T47D (cell line): ENCODE data around the gene PIANP.

Experiments used
- DNase-seq, 2 experiments: peaks; one replicate each; pipeline versions ENCODE4 v3.0.0 to v3.0.0-alpha.2; 2011 to 2012; ENCODE audit warnings: low read depth in 1 of 2, low spot score in 1 of 2
- JUND ChIP-seq: IDR thresholded peaks from 2 replicates; pipeline ENCODE4 v1.6.1; 2012; ENCODE audit warnings: low read depth
- in situ Hi-C: cut with HindIII; loops from 2 replicates; pipeline ENCODE4 v1.10.0; 2016; ENCODE audit warnings: low sequenced_read_pairs, low pct_unique_long_range_greater_than_20kb

Gene PIANP

GRCh38 chr12:6698352-6699046 lies 2.1 kb downstream of the PIANP start:
- DNase-seq = no peak
- TF ChIP-seq JUND = no peak
- in situ Hi-C loops = no loop called here

DNA sequence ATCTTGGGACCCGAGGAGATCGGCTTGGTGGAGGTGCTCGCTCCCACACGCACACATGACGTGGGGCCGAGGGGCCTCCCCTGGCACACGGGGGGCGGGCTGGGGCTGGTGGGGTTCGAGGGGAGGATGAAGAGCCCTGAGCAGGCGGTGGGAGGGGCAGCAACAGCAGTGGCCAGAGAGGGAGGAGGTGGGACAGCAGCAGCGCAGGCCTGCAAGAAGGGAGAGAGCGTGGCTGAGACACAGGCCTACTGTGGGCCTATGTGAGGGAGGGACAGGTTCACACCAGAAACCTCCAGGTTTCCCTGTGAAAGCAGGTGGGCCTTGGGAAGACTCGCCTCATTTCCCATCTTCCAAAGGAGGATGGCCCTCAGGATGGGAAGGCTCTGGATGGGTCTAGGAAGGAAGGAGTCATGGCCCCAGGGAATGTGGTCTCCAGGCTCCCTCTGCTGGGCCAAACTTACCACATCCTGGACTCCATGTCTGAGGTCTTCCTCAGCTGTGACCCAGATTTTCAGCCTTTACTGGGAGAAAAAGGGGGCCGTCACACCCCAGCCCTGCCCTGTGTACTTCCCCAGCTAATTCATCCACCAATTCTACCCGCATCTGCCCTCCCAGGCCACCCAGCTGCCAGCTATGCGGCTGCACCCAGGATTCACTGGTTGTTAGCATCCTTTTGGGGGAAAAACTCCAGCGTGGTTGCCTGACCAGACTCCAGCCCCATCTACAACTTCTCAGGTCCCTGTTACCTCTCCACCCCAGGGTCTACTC lies 2.8 kb downstream of the PIANP start:
- peak in 1 of 2 experiments; percentile 45 for DNase-seq
- no peak for TF ChIP-seq JUND
- in situ Hi-C loops = no loop called here

DNA sequence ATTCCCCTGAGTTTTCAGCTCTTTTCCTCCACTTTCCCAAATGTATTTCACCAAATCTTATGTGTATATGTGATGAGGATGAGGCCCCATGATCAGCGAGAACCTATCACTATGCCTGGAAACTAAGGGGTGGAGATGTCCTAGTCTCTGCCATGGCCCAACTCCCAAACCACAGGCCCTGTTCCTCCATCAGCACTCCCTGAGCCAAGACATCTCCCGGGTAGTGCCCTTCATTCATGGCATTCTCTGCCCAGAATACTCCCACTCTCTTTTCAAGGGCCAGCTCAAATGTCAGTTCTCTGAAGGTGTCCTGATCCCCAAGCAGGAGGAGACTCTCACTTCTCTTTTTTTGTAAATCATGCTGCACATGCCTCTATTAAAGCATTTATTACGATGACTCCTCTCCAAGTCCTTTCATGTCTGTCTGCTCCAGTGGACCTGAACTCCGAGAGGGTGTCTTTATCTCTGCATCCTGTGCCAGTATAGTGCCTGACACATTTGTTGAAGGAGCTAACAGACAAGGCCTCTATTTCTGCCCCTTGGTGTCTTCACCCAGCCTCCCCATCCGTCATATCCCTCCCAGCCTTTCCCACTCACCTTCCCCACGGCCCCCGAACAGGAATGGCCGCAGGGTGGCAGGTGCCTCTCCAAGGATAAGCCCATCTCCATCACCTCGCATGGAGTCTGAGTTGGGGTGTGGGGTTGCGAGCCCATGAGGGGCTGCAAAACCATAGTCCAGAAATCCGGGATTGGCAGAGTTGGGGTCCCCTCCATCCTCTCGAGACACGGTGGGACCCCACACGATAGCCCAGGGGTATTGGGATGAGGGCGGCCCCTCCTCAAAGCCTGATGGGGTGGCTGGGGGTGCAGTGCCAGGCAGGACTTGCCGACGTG lies 3.7 kb downstream of the PIANP start:
- no peak for DNase-seq
- in situ Hi-C loops = no loop called here
- TF ChIP-seq JUND = no peak

DNA sequence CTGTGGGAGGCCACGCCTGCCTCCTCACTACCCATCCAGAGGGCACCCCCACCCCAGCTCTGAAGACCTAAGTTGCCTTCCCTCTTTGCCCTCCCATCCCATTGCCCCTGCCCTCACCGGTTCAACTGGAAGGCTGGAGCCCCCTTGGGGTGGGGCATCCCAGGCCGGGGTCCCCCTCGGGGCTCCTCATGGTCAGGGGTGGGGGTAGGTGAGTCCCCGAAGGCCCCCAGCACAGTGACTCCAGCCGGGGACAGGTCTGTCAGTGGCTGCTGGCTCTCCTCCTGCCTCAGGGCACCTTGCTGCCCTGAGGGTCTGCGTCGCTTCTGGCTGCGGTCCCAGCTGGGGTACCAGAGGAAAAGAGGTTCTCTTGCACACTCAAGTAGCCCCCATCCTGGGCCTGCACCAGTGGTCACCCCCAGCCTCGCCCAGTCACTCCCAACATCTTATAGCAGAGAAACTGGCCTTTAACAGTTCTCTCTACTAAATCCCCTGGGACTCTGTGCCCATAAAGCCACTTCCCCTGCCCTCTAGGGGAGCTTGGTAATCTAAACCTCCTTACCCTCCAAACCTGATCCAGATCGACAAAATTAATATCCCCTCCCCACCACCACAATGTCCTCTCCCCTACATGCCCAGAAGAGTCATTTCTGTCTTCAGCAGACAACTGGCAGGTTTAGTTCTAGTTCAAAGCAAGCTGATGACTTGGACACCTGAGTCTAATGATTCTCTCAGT lies 5.1 kb downstream of the PIANP start:
- in situ Hi-C loops = no loop called here
- TF ChIP-seq JUND = no peak
- no peak for DNase-seq

GRCh38 chr12:6694701-6695100 lies 5.9 kb downstream of the PIANP start:
- in situ Hi-C loops = no loop called here
- no peak for DNase-seq
- no peak for TF ChIP-seq JUND

GRCh38 chr12:6693832-6694355 lies 6.7 kb downstream of the PIANP start:
- no peak for DNase-seq
- in situ Hi-C loops = no loop called here
- TF ChIP-seq JUND = no peak

DNA sequence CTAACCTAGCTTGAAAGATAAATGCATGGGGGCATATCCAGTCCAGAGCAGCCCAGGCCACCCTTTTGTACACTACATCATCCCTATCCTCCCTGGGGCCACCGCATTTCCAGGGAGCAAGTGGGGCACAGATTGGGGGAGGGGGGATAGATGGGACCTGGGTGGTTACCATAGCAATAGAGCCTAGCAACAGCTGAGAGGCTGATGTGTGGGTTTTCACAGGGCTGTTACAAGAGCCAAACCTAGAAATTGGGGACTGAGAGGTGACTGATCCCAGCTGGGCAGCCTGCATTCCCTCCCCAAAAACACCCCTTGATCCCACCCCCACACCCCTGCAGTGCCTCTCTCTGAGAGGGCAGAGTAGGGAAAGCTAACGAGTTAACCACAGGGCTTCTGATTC lies 7.7 kb downstream of the PIANP start:
- no peak for DNase-seq
- TF ChIP-seq JUND = no peak
- in situ Hi-C loops = no loop called here

DNA sequence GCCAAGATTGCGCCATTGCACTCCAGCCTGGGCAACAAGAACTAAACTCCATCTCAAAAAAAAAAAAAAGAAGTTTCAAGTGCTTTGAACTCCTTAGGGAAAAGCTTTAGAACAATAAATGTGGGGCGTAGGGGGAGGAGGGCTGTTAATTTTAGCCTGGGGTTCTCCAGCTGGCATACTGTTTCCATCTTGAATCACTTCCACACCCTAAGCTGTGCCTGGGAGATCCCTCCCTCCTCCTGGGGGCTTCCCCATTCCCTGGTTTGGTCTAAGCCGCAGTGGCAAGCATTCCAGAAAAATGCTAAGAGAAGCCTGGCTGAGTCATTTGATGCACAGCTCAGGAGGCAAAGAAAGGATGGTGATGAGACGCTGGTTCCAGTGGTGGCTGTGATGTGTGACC lies 9.1 kb downstream of the PIANP start:
- no peak for DNase-seq
- in situ Hi-C loops = no loop called here
- no peak for TF ChIP-seq JUND

GRCh38 chr12:6688999-6689882 lies 11.4 kb downstream of the PIANP start, which contains the start of gene ZNF384:
Gene ZNF384 (minus strand): TSS chr12:6689375. CDS start chr12:6679520, 9,855 bp downstream.
- in situ Hi-C loops = no loop called here
- peak; percentile 58 to 96 for DNase-seq
- TF ChIP-seq JUND = no peak

DNA sequence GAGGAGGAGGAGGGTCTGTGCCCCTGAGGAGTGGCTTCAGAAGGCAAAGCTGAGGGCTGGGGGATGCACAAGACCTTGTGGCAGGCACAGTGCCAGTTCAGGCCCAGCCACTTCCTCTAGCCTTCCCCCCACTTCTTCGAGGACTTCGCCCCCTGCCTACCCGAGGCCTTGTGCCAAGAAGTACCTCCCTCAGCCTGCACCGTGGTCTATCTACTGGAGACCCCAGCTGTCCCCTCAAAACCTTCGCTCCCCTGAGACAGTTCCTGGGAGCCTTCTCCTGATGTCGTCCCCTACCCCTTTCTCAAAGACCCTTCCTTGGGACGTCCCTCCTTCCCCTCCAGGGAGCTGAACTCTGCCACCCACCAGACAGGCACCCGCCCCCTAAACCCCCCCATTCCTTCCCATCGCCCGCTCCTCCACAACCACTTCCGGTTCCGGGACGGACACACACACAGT lies 12.0 kb downstream of the PIANP start:
- no peak for DNase-seq
- TF ChIP-seq JUND = no peak
- in situ Hi-C loops = no loop called here

GRCh38 chr12:6685814-6686213 lies 14.8 kb downstream of the PIANP start:
- no peak for TF ChIP-seq JUND
- DNase-seq = no peak
- in situ Hi-C loops = no loop called here
